Adrenal gland (tissue), 19 donors: ENCODE data around the gene PLA2G4C. TPM values are rescaled to one million over a fixed set of nuclear protein-coding genes. Genes with fewer than 3 reads are reported as not detected.

Experiments used
- DNase-seq, 7 donors: peaks; one replicate each; pipeline ENCODE4 v3.0.0-alpha.2; 2019 to 2020
- H3K27ac ChIP-seq, 5 donors: fragments of 200-600 bp; sonication (generic) in 4 of 5; 1 replicate in 3 of 5; 2 replicates in 2 of 5; pipeline versions ENCODE4 v1.5.1 to v1.8.0; 2016 to 2020; ENCODE audit warnings: mild to moderate bottlenecking in 1 of 5
- H3K27me3 ChIP-seq: fragments of 200-600 bp; 2 replicates; pipeline ENCODE4 v1.8.0; 2021
- H3K36me3 ChIP-seq, 2 donors: fragments of 200-600 bp; replicated peaks in 1 of 2; 1 replicate in 1 of 2; 2 replicates in 1 of 2; pipeline versions ENCODE4 v1.5.1 to v1.8.0; 2018 to 2022
- H3K4me1 ChIP-seq, 2 donors: fragments of 200-600 bp; replicated peaks in 1 of 2; 1 replicate in 1 of 2; 2 replicates in 1 of 2; pipeline versions ENCODE4 v1.5.1 to v1.8.0; 2018 to 2021
- H3K4me3 ChIP-seq, 4 donors: fragments of 200-600 bp; sonication (generic) in 3 of 4; one replicate each; pipeline ENCODE4 v1.5.1; 2016 to 2018
- H3K9me3 ChIP-seq, 3 donors: fragments of 200-600 bp; sonication (generic) in 1 of 3; replicated peaks in 1 of 3; 1 replicate in 2 of 3; 2 replicates in 1 of 3; pipeline versions ENCODE4 v1.5.1 to v1.8.0; 2016 to 2021
- POLR2A ChIP-seq, 2 donors: fragments of 450-650 bp; IDR thresholded peaks; one replicate each; pipeline ENCODE4 v1.6.1; 2017; ENCODE audit warnings: antibody characterized with exemption in 2 of 2, mild to moderate bottlenecking in 2 of 2, moderate library complexity in 1 of 2
- WGBS, 4 donors: extraction: QIAGEN DNeasy Blood & Tissue Kit in 2 of 4; methylation state at CpG; one replicate each; pipeline versions ENCODE4 v1.1.5 to v1.1.7; 2013 to 2017; 5-methylcytosine and 5-hydroxymethylcytosine counted together
- intact Hi-C, 2 donors: fragments of 100-400 bp; cut with DNase I; formaldehyde crosslinking; loops; one replicate each; pipeline versions ENCODE4 v1.14.1 to v1.15.0; 2022 to 2023
- long read RNA-seq, 10 donors: library from polyadenylated mRNA in 3 of 10; unstranded in 2 of 10; stranded (forward) in 1 of 10; transcript quantifications; one replicate each; pipeline ENCODE4 v2.0.0 and lab custom pipeline, GENCODE V29; 2021 to 2026
- polyA plus RNA-seq, 3 donors: library from polyadenylated mRNA; stranded (reverse); fragments of 200-250 nt in 2 of 3; fragments of 350-450 nt in 1 of 3; fragmentation: Illumina TruSeq in 1 of 3; extraction: RNeasy Lipid Tissue Mini Kit (QIAGEN cat#74804) in 1 of 3; gene quantifications; one replicate each; pipeline ENCODE4 v1.2.3, GENCODE V29; 2013 to 2014
- total RNA-seq, 9 donors: library from RNA; depleted of rRNA in 4 of 9; stranded (reverse); fragments of >200 nt in 4 of 9; fragments of 120-200 nt in 1 of 9; fragmentation: NEBNext Ultra II Directional in 1 of 9; extraction: Animal tissue kit (Norgen Biotek cat#: 25700) in 1 of 9; gene quantifications; one replicate each; pipeline versions ENCODE4 v1.1.0 to v1.2.4, GENCODE V29; 2013 to 2023
- TF ChIP-seq, protein P1 (sequence below), 6 experiments: fragments of 450-650 bp in 4 of 6; fragments of 200-600 bp in 2 of 6; sonication (generic) in 1 of 6; IDR thresholded peaks; 1 replicate in 5 of 6; 2 replicates in 1 of 6; pipeline versions ENCODE4 v1.5.1 to v1.8.0; 2016 to 2021; ENCODE audit warnings: antibody characterized with exemption in 6 of 6, mild to moderate bottlenecking in 2 of 6, moderate library complexity in 1 of 6
- donor health status: healthy with polysubstance abuse.
- donor health status: Bipolar disorder and iron deficiency.
- donor health status: DM: yes; HTN: yes; CAD: no.
- donor health status: DM: no; HTN: no; CAD: no.
- donor health status: DM: no; HTN: no; CAD: no.
- donor health status: DM: yes; HTN: yes; CAD: no.

Gene PLA2G4C
- total RNA-seq, result 100 to 1,000 TPM in 1 of 9 donors, 10 to 100 TPM in 8; 18.6 to 122 (median 51.6) TPM
- polyA plus RNA-seq, result 100 to 1,000 TPM in 1 of 3 donors, 10 to 100 TPM in 2; 26.7 to 123 (median 83.6) TPM
- long read RNA-seq, donor 1, result 0 reads
- long read RNA-seq, donor 2, partial matches to known transcripts, result 0 of 1 reads
- long read RNA-seq, donor 2, other reads (novel, unspliced or antisense), result 0 of 1 reads
- long read RNA-seq, donor 3, partial matches to known transcripts, result 0 of 2 reads
- long read RNA-seq, donor 3, other reads (novel, unspliced or antisense), result 0 of 2 reads
- long read RNA-seq, donor 4, transcript PLA2G4C-222 (17 exons, 1,984 nt), result major isoform, 14 of 28 reads
- long read RNA-seq, donor 4, partial matches to known transcripts, result 3 of 28 reads
- long read RNA-seq, donor 4, other reads (novel, unspliced or antisense), result 6 of 28 reads
- long read RNA-seq, donor 5, transcript PLA2G4C-201 (17 exons, 2,496 nt), result minor isoform, 18 of 177 reads
- long read RNA-seq, donor 5, transcript PLA2G4C-222 (17 exons, 1,984 nt), result major isoform, 116 of 177 reads
- long read RNA-seq, donor 5, partial matches to known transcripts, result 10 of 177 reads
- long read RNA-seq, donor 5, other reads (novel, unspliced or antisense), result 33 of 177 reads
- long read RNA-seq, donor 6, transcript PLA2G4C-222 (17 exons, 1,984 nt), result major isoform, 8 of 9 reads
- long read RNA-seq, donor 6, partial matches to known transcripts, result 0 of 9 reads
- long read RNA-seq, donor 6, other reads (novel, unspliced or antisense), result 1 of 9 reads
- long read RNA-seq, donor 7, result 0 reads
- long read RNA-seq, donor 8, partial matches to known transcripts, result 0 of 2 reads
- long read RNA-seq, donor 8, other reads (novel, unspliced or antisense), result 0 of 2 reads
- long read RNA-seq, donor 9, result 0 reads
- long read RNA-seq, donor 10, result 0 reads

- peak; percentile 84 to 93 for TF ChIP-seq POLR2A (IDR thresholded peaks at IDR 0.05)
- TF ChIP-seq, protein P1, sequence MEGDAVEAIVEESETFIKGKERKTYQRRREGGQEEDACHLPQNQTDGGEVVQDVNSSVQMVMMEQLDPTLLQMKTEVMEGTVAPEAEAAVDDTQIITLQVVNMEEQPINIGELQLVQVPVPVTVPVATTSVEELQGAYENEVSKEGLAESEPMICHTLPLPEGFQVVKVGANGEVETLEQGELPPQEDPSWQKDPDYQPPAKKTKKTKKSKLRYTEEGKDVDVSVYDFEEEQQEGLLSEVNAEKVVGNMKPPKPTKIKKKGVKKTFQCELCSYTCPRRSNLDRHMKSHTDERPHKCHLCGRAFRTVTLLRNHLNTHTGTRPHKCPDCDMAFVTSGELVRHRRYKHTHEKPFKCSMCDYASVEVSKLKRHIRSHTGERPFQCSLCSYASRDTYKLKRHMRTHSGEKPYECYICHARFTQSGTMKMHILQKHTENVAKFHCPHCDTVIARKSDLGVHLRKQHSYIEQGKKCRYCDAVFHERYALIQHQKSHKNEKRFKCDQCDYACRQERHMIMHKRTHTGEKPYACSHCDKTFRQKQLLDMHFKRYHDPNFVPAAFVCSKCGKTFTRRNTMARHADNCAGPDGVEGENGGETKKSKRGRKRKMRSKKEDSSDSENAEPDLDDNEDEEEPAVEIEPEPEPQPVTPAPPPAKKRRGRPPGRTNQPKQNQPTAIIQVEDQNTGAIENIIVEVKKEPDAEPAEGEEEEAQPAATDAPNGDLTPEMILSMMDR (IDR thresholded peaks at IDR 0.05), result peak in 1 of 6 experiments; percentile 12
- peak within 1 kb of the TSS; percentile 86 to 99 (median 93) for H3K27ac ChIP-seq
- H3K27me3 ChIP-seq, result no peaks in the 10 kb centered on the region
- H3K9me3 ChIP-seq, result no peaks in the 10 kb centered on the region
- DNase-seq, result peak; percentile 91 to 97 (median 94)
- H3K4me3 ChIP-seq, result peak within 1 kb of the TSS in 2 of 4 donors; percentile 33 to 47
- H3K36me3 ChIP-seq, result no peaks in the 10 kb centered on the region
- intact Hi-C loops, result no loop called here
- peaks cover 6 to 21% of the 10 kb centered on the region in 2 donors for H3K4me1 ChIP-seq
- 0 to 2% (median 0%) methylated on average over 20 to 27 of the region's 27 CpGs for WGBS, 4 donors
Observed at GRCh38 chr19:48110350-48110966, at the start of gene PLA2G4C. TSS of gene PLA2G4C (minus strand) at chr19:48110817. CDS start at chr19:48106529, 4,288 bp downstream.

GRCh38 chr19:48158210-48158790, 47.7 kb upstream of the PLA2G4C start:
- Histone ChIP-seq H3K36me3 (no peaks in the 10 kb centered on the region), H3K4me3 (no peak overlapping the region), H3K9me3 (no peaks in the 10 kb centered on the region), H3K27me3 (no peaks in the 10 kb centered on the region), H3K4me1 (no peaks in the 10 kb centered on the region), H3K27ac (no peak overlapping the region)
- DNase-seq, result no peak
- TF ChIP-seq, protein P1 (IDR thresholded peaks at IDR 0.05), result no peak
- no peak for TF ChIP-seq POLR2A (IDR thresholded peaks at IDR 0.05)
- intact Hi-C loops, result no loop called here
- 86 to 90% (median 87%) methylated on average over 10 to 12 of the region's 12 CpGs for WGBS, 4 donors

DNA sequence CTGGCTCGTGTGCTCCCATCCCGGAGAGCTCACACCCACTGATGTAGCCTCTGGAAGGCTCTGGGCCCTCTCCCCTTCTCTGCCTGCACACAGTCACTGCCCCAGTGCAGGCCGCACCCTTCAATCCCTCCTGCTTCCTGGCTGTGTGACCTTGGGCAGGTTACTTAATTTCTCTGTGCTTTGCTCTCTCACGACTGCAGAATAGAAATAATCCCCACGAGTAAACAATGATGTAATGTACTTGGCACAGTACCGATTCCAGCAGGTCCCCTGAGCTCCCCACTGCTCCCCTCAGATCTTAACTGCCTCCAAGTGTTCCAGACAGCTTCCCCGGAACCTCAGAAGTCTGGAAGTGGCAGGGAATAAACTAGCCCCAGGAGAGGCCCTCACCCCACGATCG, 43.4 kb upstream of the PLA2G4C start:
- no peak for DNase-seq
- Histone ChIP-seq H3K4me1 (no peaks in the 10 kb centered on the region), H3K4me3 (no peak overlapping the region), H3K9me3 (no peaks in the 10 kb centered on the region), H3K27me3 (no peaks in the 10 kb centered on the region), H3K36me3 (no peaks in the 10 kb centered on the region), H3K27ac (no peak overlapping the region)
- TF ChIP-seq POLR2A (IDR thresholded peaks at IDR 0.05), result no peak
- TF ChIP-seq, protein P1 (IDR thresholded peaks at IDR 0.05), result no peak
- WGBS, 4 donors, result 59 to 65% (median 64%) methylated on average over 9 of the region's 9 CpGs
- intact Hi-C loops, result loop anchor here in 1 of 2 donors (2.0 kb wide), 1 partner anchor 47 kb away; no protein-coding TSS in a partner anchor
